ENCODE measurements around the gene ZNF48.

Gene ZNF48

DNA sequence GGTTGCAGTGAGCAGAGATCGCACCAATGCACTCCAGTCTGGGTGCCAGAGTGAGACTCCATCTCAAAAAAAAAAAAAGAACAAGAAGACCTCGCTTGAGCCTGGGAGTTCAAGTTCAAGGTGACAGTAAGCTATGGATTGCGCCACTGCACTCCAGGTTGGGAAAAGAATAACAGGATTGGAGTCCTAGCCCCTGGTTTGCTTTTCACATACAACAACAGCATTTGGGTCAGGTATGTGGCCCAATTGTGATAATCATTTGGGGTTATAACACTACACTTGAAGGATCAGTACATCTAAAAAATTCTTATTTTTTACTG is 53.9 kb downstream of the ZNF48 start:
- DNase-seq (ENCODE audit: extremely low read depth, low read depth), result no peak
- TF ChIP-seq, protein P1, sequence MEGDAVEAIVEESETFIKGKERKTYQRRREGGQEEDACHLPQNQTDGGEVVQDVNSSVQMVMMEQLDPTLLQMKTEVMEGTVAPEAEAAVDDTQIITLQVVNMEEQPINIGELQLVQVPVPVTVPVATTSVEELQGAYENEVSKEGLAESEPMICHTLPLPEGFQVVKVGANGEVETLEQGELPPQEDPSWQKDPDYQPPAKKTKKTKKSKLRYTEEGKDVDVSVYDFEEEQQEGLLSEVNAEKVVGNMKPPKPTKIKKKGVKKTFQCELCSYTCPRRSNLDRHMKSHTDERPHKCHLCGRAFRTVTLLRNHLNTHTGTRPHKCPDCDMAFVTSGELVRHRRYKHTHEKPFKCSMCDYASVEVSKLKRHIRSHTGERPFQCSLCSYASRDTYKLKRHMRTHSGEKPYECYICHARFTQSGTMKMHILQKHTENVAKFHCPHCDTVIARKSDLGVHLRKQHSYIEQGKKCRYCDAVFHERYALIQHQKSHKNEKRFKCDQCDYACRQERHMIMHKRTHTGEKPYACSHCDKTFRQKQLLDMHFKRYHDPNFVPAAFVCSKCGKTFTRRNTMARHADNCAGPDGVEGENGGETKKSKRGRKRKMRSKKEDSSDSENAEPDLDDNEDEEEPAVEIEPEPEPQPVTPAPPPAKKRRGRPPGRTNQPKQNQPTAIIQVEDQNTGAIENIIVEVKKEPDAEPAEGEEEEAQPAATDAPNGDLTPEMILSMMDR (IDR thresholded peaks at IDR 0.05; ENCODE audit: low read depth, low read length), result no peak
